Fibroblast of lung (primary cell): ENCODE data around the gene VPS13C. TPM values are rescaled to one million over a fixed set of nuclear protein-coding genes. Genes with fewer than 3 reads are reported as not detected.

Source experiments
- DNase-seq, 2 donors: peaks; one replicate each; pipeline versions ENCODE4 v3.0.0 to v3.0.0-alpha.2; 2010; ENCODE audit warnings: low read depth in 2 of 2
- H2AFZ ChIP-seq: 2 replicates; pipeline ENCODE4 v1.5.1; 2012; ENCODE audit warnings: low read length, control low read depth, inconsistent platforms
- H3K27ac ChIP-seq: 2 replicates; pipeline ENCODE4 v1.5.1; 2011; ENCODE audit warnings: low read length, control low read depth; ENCODE audit not compliant: insufficient read depth
- H3K27me3 ChIP-seq: 2 replicates; pipeline ENCODE4 v1.5.1; 2011; ENCODE audit warnings: mild to moderate bottlenecking, low read length; ENCODE audit not compliant: control insufficient read depth, insufficient read depth
- H3K36me3 ChIP-seq: 2 replicates; pipeline ENCODE4 v1.5.1; 2011; ENCODE audit warnings: low read length; ENCODE audit not compliant: control insufficient read depth, insufficient read depth
- H3K4me1 ChIP-seq: 2 replicates; pipeline ENCODE4 v1.5.1; 2011; ENCODE audit warnings: low read length; ENCODE audit not compliant: control insufficient read depth, insufficient read depth; ENCODE audit errors: extremely low read depth
- H3K4me2 ChIP-seq: 2 replicates; pipeline ENCODE4 v1.5.1; 2011; ENCODE audit warnings: low read length, control low read depth; ENCODE audit not compliant: insufficient read depth; ENCODE audit errors: extremely low read depth
- H3K4me3 ChIP-seq, 4 experiments: fragments of 200-600 bp in 1 of 4; sonication (generic) in 1 of 4; replicated peaks in 1 of 4; 2 replicates each; pipeline ENCODE4 v1.5.1; 2011 to 2016; ENCODE audit warnings: low read length in 4 of 4, low read depth in 3 of 4, mild to moderate bottlenecking in 3 of 4, control low read depth in 2 of 4, inconsistent platforms in 1 of 4, mixed read lengths in 1 of 4; ENCODE audit not compliant: insufficient read depth in 1 of 4; ENCODE audit errors: control extremely low read depth in 1 of 4
- H3K79me2 ChIP-seq: 2 replicates; pipeline ENCODE4 v1.5.1; 2012; ENCODE audit warnings: mild to moderate bottlenecking, low read length, inconsistent platforms; ENCODE audit not compliant: control insufficient read depth, insufficient read depth
- H3K9ac ChIP-seq: 2 replicates; pipeline ENCODE4 v1.5.1; 2011; ENCODE audit warnings: mild to moderate bottlenecking, low read length, control low read depth; ENCODE audit not compliant: insufficient read depth
- H3K9me3 ChIP-seq: 2 replicates; pipeline ENCODE4 v1.5.1; 2012; ENCODE audit warnings: low read depth, low read length; ENCODE audit not compliant: control insufficient read depth, insufficient read depth
- H4K20me1 ChIP-seq: 2 replicates; pipeline ENCODE4 v1.5.1; 2011; ENCODE audit warnings: low read length; ENCODE audit not compliant: control insufficient read depth, insufficient read depth; ENCODE audit errors: extremely low read depth
- CTCF ChIP-seq, 2 donors: IDR thresholded peaks in 1 of 2; conservative IDR thresholded peaks in 1 of 2; 1 replicate in 1 of 2; 2 replicates in 1 of 2; pipeline ENCODE4 v1.5.1; 2011 to 2012; ENCODE audit warnings: low read length in 2 of 2, control low read depth in 1 of 2, inconsistent platforms in 1 of 2, low read depth in 1 of 2, mild to moderate bottlenecking in 1 of 2
- EZH2 ChIP-seq: IDR thresholded peaks from 2 replicates; pipeline ENCODE4 v1.5.1; 2012; ENCODE audit warnings: low read length, control low read depth, mild to moderate bottlenecking; ENCODE audit errors: missing control alignments
- polyA plus RNA-seq, 2 donors: library from polyadenylated mRNA; depleted of rRNA in 1 of 2; stranded (reverse) in 1 of 2; unstranded in 1 of 2; fragments of >200 nt; gene quantifications; 2 replicates each; pipeline ENCODE4 v1.2.1, GENCODE V29; 2011 to 2012; ENCODE audit warnings: missing spikeins in 1 of 2
- total RNA-seq: library from RNA; depleted of rRNA; stranded (reverse); fragments of >200 nt; gene quantifications from 2 replicates; pipeline ENCODE4 v1.2.1, GENCODE V29; 2014

The VPS13C gene
- total and polyA plus RNA-seq, 2 donors (not counting 1 experiment from before 2014, with no cell fraction given): 19.6 to 82.7 TPM

GRCh38 chr15:61835029-61835428 lies 225.2 kb downstream of the VPS13C start:
- Histone ChIP-seq H3K4me1 (no peaks in the 10 kb centered on the region), H3K4me2 (no peak overlapping the region), H3K36me3 (no peaks in the 10 kb centered on the region), H3K4me3 (no peak overlapping the region), H3K9ac (no peak overlapping the region), H3K27ac (no peak overlapping the region), H3K27me3 (no peaks in the 10 kb centered on the region), H3K79me2 (no peaks in the 10 kb centered on the region), H4K20me1 (no peaks in the 10 kb centered on the region), H2AFZ (no peak overlapping the region), H3K9me3 (no peaks in the 10 kb centered on the region)
- TF ChIP-seq EZH2 (no peak), CTCF (conservative IDR thresholded peaks at IDR 0.05 in 1 of 2, IDR thresholded peaks at IDR 0.05 in 1 of 2; ENCODE audit: low read depth in 1 of 2, low read length in 2 of 2) (no peak)
- no peak for DNase-seq

DNA sequence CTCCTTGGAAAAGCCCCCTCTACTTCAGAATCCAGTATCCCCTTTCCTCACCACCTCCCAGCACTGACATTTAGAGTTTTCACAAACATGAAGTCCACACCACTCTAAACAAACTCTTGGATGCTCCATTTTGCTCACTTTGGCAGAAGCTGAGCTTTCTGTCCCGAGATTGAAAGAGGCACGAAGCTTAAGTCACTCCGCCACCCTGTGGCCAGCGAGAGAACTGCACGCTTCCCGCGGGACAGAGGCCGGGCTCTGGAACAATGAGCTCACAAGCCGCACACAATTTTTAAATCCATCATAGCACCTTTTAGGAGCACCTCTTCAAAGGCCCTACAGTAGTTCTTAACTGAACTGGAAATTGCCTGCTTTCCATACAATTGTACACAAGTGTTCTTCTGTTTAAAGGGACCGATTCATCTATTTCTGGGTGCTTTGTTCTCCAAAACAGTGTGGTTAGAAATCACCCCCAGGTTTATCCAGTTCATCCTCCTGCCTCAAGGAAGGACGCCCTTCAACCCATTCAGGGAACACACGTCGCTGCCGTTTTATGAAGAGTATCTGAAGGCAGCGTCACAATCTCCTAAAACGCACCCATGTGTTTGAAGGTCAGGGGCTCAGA lies 226.1 kb downstream of the VPS13C start:
- Histone ChIP-seq H3K79me2 (no peaks in the 10 kb centered on the region), H4K20me1 (no peaks in the 10 kb centered on the region), H3K4me1 (no peaks in the 10 kb centered on the region), H3K4me3 (no peak overlapping the region), H2AFZ (no peak overlapping the region), H3K9ac (no peak overlapping the region), H3K27me3 (no peaks in the 10 kb centered on the region), H3K4me2 (no peak overlapping the region), H3K9me3 (no peaks in the 10 kb centered on the region), H3K36me3 (no peaks in the 10 kb centered on the region), H3K27ac (no peak overlapping the region)
- peak; percentile 62 to 86 for DNase-seq
- TF ChIP-seq CTCF (conservative IDR thresholded peaks at IDR 0.05 in 1 of 2, IDR thresholded peaks at IDR 0.05 in 1 of 2; ENCODE audit: low read depth in 1 of 2, low read length in 2 of 2) (peak; percentile 91 to 99), EZH2 (no peak)

GRCh38 chr15:61832223-61832622 lies 228.0 kb downstream of the VPS13C start:
- DNase-seq: no peak
- no peaks in the 10 kb centered on the region for H3K36me3 ChIP-seq
- no peaks in the 10 kb centered on the region for H4K20me1 ChIP-seq
- H3K27me3 ChIP-seq: no peaks in the 10 kb centered on the region
- H3K9me3 ChIP-seq: no peaks in the 10 kb centered on the region
- H3K9ac ChIP-seq: no peak overlapping the region
- no peaks in the 10 kb centered on the region for H3K4me1 ChIP-seq
- no peak overlapping the region for H3K27ac ChIP-seq
- H2AFZ ChIP-seq: no peak overlapping the region
- H3K4me3 ChIP-seq: no peak overlapping the region
- TF ChIP-seq CTCF (conservative IDR thresholded peaks at IDR 0.05 in 1 of 2, IDR thresholded peaks at IDR 0.05 in 1 of 2; ENCODE audit: low read depth in 1 of 2, low read length in 2 of 2): no peak
- no peaks in the 10 kb centered on the region for H3K79me2 ChIP-seq
- H3K4me2 ChIP-seq: no peak overlapping the region
